ENCODE results near the gene KPRP. TPM values are rescaled to one million over a fixed set of nuclear protein-coding genes. Genes with fewer than 3 reads are reported as not detected.

KPRP gene
- total RNA-seq, 1 experiment from 2014 or later: not detected

DNA sequence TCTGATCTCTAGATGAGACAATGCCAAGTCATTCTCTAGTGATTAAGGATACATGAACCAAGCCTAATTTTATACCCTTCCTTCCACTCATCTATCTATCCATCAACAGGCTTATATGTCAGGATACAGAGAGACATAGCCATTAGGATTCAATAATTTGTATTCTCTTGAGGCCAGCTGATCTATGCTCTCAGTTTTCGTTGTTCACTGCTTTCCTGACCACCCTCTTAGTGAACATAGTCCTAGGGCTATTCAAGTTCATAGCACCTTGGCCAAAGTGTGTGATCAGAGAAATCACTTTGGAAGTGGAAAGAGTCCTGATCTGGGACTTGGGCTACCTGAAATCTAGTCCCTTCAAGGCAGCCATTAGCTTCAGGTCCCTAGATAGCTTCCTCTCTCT, 4.2 kb upstream of the KPRP start:
- Histone ChIP-seq H3K4me1 (ENCODE audit: insufficient read depth, low read length) (no peaks in the 10 kb centered on the region), H4K5ac (ENCODE audit: insufficient read length, low read depth, low read length) (no peak overlapping the region), H2BK20ac (ENCODE audit: low read depth, low read length, poor library complexity, severe bottlenecking) (no peak overlapping the region), H2BK120ac (ENCODE audit: low read depth, low read length, poor library complexity, severe bottlenecking) (no peak overlapping the region), H3K14ac (ENCODE audit: insufficient read depth, low read length) (no peak overlapping the region), H3K27ac (ENCODE audit: insufficient read length, low read depth, low read length) (no peak overlapping the region), H3K23ac (ENCODE audit: insufficient read length, low read depth, low read length) (no peak overlapping the region), H2BK5ac (ENCODE audit: insufficient read length, low read length) (no peak overlapping the region), H3K79me1 (ENCODE audit: insufficient read depth, low read depth, low read length, poor library complexity, severe bottlenecking) (no peaks in the 10 kb centered on the region), H3K27me3 (ENCODE audit: insufficient read depth, low read length) (no peaks in the 10 kb centered on the region), H3K4ac (ENCODE audit: low read depth, low read length) (no peak overlapping the region), H3K56ac (ENCODE audit: insufficient read length, low read depth, low read length) (no peak overlapping the region), H2AK5ac (ENCODE audit: insufficient read length, low read length) (no peak overlapping the region), H3K9me3 (ENCODE audit: control insufficient read depth, low read depth, low read length) (peaks cover 84% of the 10 kb centered on the region), H3T11ph (ENCODE audit: low read length) (no peak overlapping the region), H3K9ac (ENCODE audit: extremely low read depth, insufficient read length, low read length) (no peak overlapping the region), H3K23me2 (ENCODE audit: insufficient read length, low read depth, low read length, poor library complexity, severe bottlenecking) (no peaks in the 10 kb centered on the region), H3K79me2 (ENCODE audit: insufficient read depth, low read length) (no peaks in the 10 kb centered on the region), H2AFZ (ENCODE audit: low read length) (no peak overlapping the region), H4K20me1 (ENCODE audit: control insufficient read depth, insufficient read depth, insufficient read length) (no peaks in the 10 kb centered on the region), H3K18ac (ENCODE audit: insufficient read length, low read depth, low read length) (no peak overlapping the region), H3K4me2 (ENCODE audit: insufficient read depth, insufficient read length, low read length) (no peak overlapping the region), H4K8ac (replicated peaks; ENCODE audit: insufficient read length, low read depth, low read length) (no peak overlapping the region), H2BK12ac (ENCODE audit: insufficient read length, low read depth, low read length) (no peak overlapping the region), H2BK15ac (ENCODE audit: low read depth, low read length) (no peak overlapping the region), H4K91ac (ENCODE audit: insufficient read length, low read depth, low read length) (no peak overlapping the region)
- Mint-ChIP-seq H3K9me3 (peaks cover 86 to 90% of the 10 kb centered on the region in 2 experiments), H3K27me3 (ENCODE audit: low read depth) (no peaks in the 10 kb centered on the region; the same call in 1 of the 2 replicates), H3K36me3 (ENCODE audit: insufficient read depth in 1 of 3, low read depth in 3 of 3) (peaks cover 0 to 34% (median 13%) of the 10 kb centered on the region in 3 experiments; a peak in 5 of 7 replicates), H3K27ac (no peak overlapping the region), H3K4me3 (no peak overlapping the region), H3K4me1 (no peaks in the 10 kb centered on the region)
- DNase-seq: no peak
- no CpG with 5 or more reads among the region's 1 CpG for WGBS (ENCODE audit: extremely low coverage, insufficient read length, low lambda C conversion rate)
- TF ChIP-seq, protein P1, sequence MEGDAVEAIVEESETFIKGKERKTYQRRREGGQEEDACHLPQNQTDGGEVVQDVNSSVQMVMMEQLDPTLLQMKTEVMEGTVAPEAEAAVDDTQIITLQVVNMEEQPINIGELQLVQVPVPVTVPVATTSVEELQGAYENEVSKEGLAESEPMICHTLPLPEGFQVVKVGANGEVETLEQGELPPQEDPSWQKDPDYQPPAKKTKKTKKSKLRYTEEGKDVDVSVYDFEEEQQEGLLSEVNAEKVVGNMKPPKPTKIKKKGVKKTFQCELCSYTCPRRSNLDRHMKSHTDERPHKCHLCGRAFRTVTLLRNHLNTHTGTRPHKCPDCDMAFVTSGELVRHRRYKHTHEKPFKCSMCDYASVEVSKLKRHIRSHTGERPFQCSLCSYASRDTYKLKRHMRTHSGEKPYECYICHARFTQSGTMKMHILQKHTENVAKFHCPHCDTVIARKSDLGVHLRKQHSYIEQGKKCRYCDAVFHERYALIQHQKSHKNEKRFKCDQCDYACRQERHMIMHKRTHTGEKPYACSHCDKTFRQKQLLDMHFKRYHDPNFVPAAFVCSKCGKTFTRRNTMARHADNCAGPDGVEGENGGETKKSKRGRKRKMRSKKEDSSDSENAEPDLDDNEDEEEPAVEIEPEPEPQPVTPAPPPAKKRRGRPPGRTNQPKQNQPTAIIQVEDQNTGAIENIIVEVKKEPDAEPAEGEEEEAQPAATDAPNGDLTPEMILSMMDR (conservative IDR thresholded peaks at IDR 0.05): no peak
